A549 treated with RU486 at 1 μM for 4 hours (cell line): Measurements from ENCODE around the gene SLC2A4RG. TPM values are rescaled to one million over a fixed set of nuclear protein-coding genes. Genes with fewer than 3 reads are reported as not detected.

Experiments used
- total RNA-seq: library from RNA; stranded (reverse); fragments of 200-300 nt; extraction: Qiagen RNA extraction; gene quantifications from 5 replicates; pipeline ENCODE4 v1.2.3, GENCODE V29; 2022; ENCODE audit warnings: low read depth

Gene SLC2A4RG
- 57.0 to 107 TPM (median 91.7 TPM) in 5 replicates for total RNA-seq

GRCh38 chr20:63739130-63740069 is at the start of gene SLC2A4RG:
Gene SLC2A4RG (plus strand): TSS chr20:63739776. CDS start chr20:63739913, 137 bp downstream.

GRCh38 chr20:63696628-63697356 is 42.8 kb upstream of the SLC2A4RG start, which contains the start of gene TNFRSF6B:
Gene TNFRSF6B (plus strand): TSS chr20:63696652. CDS start chr20:63696768, 116 bp downstream.

GRCh38 chr20:63707558-63708300 is 31.8 kb upstream of the SLC2A4RG start, which contains the start of the genes ARFRP1 and ZGPAT:
Gene ARFRP1 (minus strand): TSS chr20:63707976. CDS start chr20:63707091, 885 bp downstream.
Gene ZGPAT (plus strand): TSS chr20:63708039. CDS start chr20:63708581, 542 bp downstream.

GRCh38 chr20:63735859-63736718 is 3.5 kb upstream of the SLC2A4RG start, which contains the start of gene LIME1:
Gene LIME1 (plus strand): TSS chr20:63736664. CDS start chr20:63737550, 886 bp downstream.

Other genes starting within 250 kb of the SLC2A4RG start
- 134 to 157 TPM (median 155 TPM) in 5 replicates for gene EEF1A2, start 240.7 kb upstream of the SLC2A4RG start, total RNA-seq
- 281 to 345 TPM (median 335 TPM) in 5 replicates for gene PPDPF, start 219.0 kb upstream of the SLC2A4RG start, total RNA-seq
- gene PTK6, start 202.4 kb upstream of the SLC2A4RG start, total RNA-seq: 1.8 to 3.3 TPM (median 2.4 TPM) in 5 replicates
- gene SRMS, start 192.0 kb upstream of the SLC2A4RG start, total RNA-seq: not detected in 5 replicates
- gene FNDC11, start 185.6 kb upstream of the SLC2A4RG start, total RNA-seq: 0.18 to 0.29 TPM (median 0.22 TPM) in 4 of 5 replicates, not detected in the other
- gene HELZ2, start 165.5 kb upstream of the SLC2A4RG start, total RNA-seq: 6.6 to 10.8 TPM (median 9.3 TPM) in 5 replicates
- 8.0 to 10.7 TPM (median 9.8 TPM) in 5 replicates for gene GMEB2, start 112.7 kb upstream of the SLC2A4RG start, total RNA-seq
- 6.7 to 10.3 TPM (median 9.8 TPM) in 5 replicates for gene STMN3, start 86.4 kb upstream of the SLC2A4RG start, total RNA-seq
- 3.7 to 7.4 TPM (median 5.8 TPM) in 5 replicates for gene RTEL1, start 81.5 kb upstream of the SLC2A4RG start, total RNA-seq
- gene TNFRSF6B, start 43.1 kb upstream of the SLC2A4RG start, total RNA-seq: 0.46 to 1.2 TPM (median 0.60 TPM) in 5 replicates
- 26.6 to 39.0 TPM (median 32.9 TPM) in 5 replicates for gene ARFRP1, start 31.8 kb upstream of the SLC2A4RG start, total RNA-seq
- gene ZGPAT, start 31.7 kb upstream of the SLC2A4RG start, total RNA-seq: 18.7 to 27.3 TPM (median 26.3 TPM) in 5 replicates
- 3.3 to 10.2 TPM (median 8.5 TPM) in 5 replicates for gene LIME1, start 3.1 kb upstream of the SLC2A4RG start, total RNA-seq
- 0.46 to 0.96 TPM (median 0.71 TPM) in 5 replicates for gene ZBTB46, start 91.5 kb downstream of the SLC2A4RG start, total RNA-seq
- gene ABHD16B, start 121.7 kb downstream of the SLC2A4RG start, total RNA-seq: not detected in 5 replicates
- 119 to 131 TPM (median 126 TPM) in 5 replicates for gene TPD52L2, start 125.5 kb downstream of the SLC2A4RG start, total RNA-seq
- gene DNAJC5, start 155.3 kb downstream of the SLC2A4RG start, total RNA-seq: 23.4 to 32.0 TPM (median 28.7 TPM) in 5 replicates
- gene UCKL1, start 216.6 kb downstream of the SLC2A4RG start, total RNA-seq: 20.4 to 34.1 TPM (median 29.5 TPM) in 5 replicates
- gene ZNF512B, start 230.2 kb downstream of the SLC2A4RG start, total RNA-seq: 8.0 to 13.0 TPM (median 11.1 TPM) in 5 replicates
- gene SAMD10, start 239.9 kb downstream of the SLC2A4RG start, total RNA-seq: not detected in 5 replicates
- 50.6 to 57.0 TPM (median 53.9 TPM) in 5 replicates for gene PRPF6, start 241.4 kb downstream of the SLC2A4RG start, total RNA-seq